Activated effector memory CD4-positive, alpha-beta T cell treated with anti-CD3 and anti-CD28 coated beads, Interleukin-2, amount 50 U/mL, for 16 hours (primary cell): ENCODE data around the gene CREB1.
"Not testable (repeated sequence)": the region's sequence is repeated elsewhere in the genome, so short reads cannot be mapped to it uniquely, and the experiment has no call there.

Experiments
- DNase-seq: peaks from one replicate; pipeline ENCODE4 v3.0.0-alpha.2; 2020

The CREB1 gene

DNA sequence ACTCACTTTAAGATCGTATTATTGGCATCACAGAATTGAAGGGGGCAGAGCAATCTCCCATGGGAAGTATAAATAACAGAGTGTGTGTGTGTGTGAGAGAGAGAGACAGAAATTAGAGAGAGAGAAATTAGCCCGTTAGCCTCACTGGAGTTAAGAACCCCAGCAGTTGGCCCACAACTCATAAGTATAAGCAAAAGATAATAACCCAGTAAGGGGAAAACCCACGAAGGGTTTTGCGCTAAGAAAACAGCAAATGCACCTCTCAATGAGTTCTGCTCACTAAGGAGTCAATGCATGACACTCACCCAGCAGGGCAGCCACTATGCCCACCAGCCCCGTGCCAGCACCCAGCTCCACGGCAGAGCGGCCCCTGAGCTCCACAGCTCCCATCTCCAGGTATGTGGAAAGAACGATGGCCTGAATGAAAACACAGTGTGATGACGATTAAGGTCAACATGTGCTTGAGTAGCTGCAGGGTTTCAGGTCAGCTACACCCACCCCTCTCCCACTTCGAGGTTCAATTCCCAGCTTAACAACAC, 91.8 kb downstream of the CREB1 start:
- DNase-seq, result no peak

- DNase-seq, result peak; percentile 87
Measured at GRCh38 chr2:207624185-207625013, 94.6 kb downstream of the CREB1 start.

GRCh38 chr2:207625014-207625907, 95.5 kb downstream of the CREB1 start, which contains the start of gene METTL21A:
TSS of gene METTL21A (minus strand) at chr2:207625394. CDS start at chr2:207624375, 1,019 bp downstream.
- DNase-seq, result peak; percentile 98

GRCh38 chr2:207629553-207629952, 99.8 kb downstream of the CREB1 start:
- no peak for DNase-seq

GRCh38 chr2:207630491-207630890, 100.7 kb downstream of the CREB1 start:
- no peak for DNase-seq

DNA sequence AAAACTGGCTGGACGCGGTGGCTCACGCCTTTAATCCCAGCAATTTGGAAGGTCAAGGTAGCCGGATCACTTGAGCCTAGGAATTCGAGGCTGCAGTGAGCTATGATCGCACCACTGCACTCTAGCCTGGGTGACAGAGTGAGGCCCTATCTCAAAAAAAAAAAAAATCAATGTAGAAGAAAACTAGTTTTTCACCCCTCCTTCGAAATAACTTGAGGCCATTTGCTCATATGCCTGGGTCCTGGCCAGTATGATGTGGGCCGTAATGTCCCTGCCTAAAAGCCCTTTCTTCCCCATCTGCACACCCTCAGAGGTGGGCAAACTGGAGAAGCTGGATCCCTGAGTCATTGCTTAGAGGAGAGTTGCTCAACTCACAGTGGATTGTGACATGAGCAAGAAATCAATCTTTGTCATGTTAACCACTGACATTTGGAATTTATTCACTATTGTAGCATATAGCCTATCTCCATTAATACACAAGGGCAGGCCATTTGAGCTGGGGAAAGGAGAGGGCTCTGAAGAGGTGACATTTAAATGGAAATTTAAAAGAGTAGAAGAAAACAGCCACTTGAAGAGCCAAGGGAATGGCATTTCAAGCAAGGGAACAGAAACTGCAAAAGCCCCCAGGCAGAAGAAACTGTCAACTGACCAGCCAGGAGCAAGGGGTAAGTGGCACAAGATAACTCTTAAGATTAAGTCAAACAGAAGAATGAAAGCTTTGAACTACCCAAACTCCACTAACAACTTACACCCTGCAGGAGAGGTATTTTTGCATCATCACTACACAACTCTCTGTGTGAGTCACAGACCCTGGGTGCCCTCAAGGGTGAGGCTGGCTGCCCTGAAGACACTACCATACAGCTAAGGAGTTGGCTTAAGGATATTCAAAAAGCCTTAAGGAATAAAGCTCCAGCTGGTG, 103.1 kb downstream of the CREB1 start:
- DNase-seq, result no peak

- DNase-seq, result no peak
Measured at GRCh38 chr2:207633686-207634085, 103.9 kb downstream of the CREB1 start.

GRCh38 chr2:207635468-207636200, 105.9 kb downstream of the CREB1 start:
- DNase-seq, result no peak

GRCh38 chr2:207639288-207639687, 109.5 kb downstream of the CREB1 start:
- not testable (repeated sequence) for DNase-seq

DNA sequence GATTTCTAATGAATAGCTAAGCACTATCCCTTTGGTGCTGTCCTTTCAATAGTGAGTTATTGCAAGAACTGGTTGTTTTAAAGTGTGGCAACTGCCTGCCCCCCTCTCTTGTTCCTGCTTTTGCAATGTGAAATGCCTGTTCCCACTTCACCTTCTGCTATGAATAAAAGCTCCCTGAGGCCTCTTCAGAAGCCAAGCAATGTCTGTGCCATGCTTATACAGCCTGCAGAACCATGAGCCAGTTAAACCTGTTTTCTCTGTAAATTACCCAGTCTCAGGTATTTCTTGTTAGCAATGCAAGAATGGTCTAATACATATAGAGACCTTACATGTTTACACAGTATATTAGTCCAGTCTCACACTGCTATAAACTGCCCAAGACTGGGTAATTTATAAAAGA, 110.4 kb downstream of the CREB1 start:
- DNase-seq, result no peak

DNA sequence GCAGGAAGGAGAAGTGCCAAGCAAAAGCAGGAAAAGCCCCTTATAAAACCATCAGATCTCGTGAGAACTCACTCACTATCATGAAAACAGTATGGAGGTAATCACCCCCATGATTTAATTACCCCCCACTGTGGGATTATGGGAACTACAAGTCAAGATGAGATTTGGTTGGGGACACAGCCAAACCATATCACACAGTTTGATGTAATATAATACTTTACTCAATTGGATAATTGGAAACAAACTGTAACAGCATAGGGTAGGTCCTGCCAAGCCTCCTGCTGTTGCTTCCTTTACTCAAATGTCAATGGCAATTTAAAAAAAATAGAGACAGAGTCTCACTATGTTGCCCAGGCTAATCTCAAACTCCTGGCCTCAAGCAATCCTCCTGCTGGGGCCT, 110.9 kb downstream of the CREB1 start:
- DNase-seq, result no peak

GRCh38 chr2:207643892-207644291, 114.1 kb downstream of the CREB1 start:
- no peak for DNase-seq

DNA sequence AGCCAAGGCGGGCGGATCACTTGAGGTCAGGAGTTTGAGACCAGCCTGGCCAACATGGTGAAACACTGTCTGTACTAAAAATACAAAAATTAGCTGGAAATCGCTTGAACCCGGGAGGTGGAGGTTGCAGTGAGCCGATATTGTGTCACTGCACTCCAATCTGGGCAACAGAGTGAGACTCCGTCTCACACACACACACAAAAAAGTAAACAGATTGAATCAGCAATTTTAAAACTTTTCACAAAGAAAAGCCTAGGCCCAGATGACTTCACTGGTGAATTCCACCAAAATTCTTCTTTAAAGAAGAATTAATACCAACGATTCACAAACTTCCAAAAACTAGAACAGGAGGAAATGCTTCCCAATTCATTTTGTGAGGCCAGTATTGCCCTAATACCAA, 116.8 kb downstream of the CREB1 start:
- not testable (repeated sequence) for DNase-seq
